ENCODE results near the gene ASB6. TPM values are rescaled to one million over a fixed set of nuclear protein-coding genes. Genes with fewer than 3 reads are reported as not detected.

Gene ASB6
- total RNA-seq, 4 donors from 2014 or later, result 14.5 to 35.4 (median 16.3) TPM

DNA sequence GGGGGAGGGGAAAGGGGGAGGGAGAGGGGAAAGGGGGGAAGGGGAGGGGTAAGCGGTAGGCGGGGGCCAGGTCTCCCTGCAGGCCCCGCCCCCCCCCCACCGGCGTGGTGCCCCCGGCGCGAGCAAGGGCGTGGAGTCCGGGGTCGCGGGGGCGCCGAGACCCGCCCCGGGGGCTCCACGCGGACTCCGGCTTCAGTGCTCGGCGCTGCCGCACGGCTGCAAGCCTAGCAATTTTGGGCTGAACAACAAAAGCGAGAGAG, 31.8 kb downstream of the ASB6 start:
- DNase-seq (ENCODE audit: low spot score), result no peak
- ATAC-seq (ENCODE audit: low FRiP score), result no peak
- TF ChIP-seq, protein P1, sequence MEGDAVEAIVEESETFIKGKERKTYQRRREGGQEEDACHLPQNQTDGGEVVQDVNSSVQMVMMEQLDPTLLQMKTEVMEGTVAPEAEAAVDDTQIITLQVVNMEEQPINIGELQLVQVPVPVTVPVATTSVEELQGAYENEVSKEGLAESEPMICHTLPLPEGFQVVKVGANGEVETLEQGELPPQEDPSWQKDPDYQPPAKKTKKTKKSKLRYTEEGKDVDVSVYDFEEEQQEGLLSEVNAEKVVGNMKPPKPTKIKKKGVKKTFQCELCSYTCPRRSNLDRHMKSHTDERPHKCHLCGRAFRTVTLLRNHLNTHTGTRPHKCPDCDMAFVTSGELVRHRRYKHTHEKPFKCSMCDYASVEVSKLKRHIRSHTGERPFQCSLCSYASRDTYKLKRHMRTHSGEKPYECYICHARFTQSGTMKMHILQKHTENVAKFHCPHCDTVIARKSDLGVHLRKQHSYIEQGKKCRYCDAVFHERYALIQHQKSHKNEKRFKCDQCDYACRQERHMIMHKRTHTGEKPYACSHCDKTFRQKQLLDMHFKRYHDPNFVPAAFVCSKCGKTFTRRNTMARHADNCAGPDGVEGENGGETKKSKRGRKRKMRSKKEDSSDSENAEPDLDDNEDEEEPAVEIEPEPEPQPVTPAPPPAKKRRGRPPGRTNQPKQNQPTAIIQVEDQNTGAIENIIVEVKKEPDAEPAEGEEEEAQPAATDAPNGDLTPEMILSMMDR (IDR thresholded peaks at IDR 0.05), result no peak

DNA sequence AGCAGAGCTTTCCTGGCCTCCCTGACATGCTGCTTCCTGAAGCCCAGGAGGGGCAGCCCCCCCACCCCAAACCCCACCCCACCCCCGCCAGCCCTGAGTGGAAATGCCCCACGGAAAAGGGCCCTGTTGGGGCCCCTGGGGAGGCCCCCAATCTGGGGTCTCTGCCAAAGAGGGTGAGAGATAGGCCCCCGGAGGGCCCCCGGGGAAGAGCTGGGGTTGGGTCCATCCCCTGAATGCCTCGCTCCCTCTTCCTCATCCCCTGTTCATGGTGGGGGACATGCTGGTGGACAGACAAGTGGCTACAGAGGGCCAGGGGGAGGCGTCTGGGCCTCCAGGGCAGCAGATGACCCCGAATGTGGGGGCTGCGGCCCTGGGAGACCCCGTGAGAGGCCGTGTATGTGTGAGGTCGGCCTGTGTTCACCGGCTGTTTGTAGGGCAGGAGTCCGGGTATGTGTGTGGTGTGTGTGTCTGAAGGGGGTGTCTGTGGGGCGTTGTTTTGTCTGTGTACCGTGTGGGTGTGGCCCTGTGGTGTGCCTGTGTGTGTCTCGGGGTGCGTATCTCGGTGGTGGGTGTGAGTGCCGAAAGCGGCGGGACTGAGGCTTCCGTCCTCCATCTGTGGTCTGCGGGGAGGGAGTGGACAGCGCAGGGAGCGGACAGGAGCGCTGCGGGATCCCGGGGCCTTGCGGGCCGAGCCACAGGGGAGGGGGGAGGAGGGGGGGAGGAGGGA, 32.3 kb downstream of the ASB6 start:
- TF ChIP-seq, protein P1 (IDR thresholded peaks at IDR 0.05), result no peak
- DNase-seq (ENCODE audit: low spot score) (no peak), ATAC-seq (ENCODE audit: low FRiP score) (no peak)

DNA sequence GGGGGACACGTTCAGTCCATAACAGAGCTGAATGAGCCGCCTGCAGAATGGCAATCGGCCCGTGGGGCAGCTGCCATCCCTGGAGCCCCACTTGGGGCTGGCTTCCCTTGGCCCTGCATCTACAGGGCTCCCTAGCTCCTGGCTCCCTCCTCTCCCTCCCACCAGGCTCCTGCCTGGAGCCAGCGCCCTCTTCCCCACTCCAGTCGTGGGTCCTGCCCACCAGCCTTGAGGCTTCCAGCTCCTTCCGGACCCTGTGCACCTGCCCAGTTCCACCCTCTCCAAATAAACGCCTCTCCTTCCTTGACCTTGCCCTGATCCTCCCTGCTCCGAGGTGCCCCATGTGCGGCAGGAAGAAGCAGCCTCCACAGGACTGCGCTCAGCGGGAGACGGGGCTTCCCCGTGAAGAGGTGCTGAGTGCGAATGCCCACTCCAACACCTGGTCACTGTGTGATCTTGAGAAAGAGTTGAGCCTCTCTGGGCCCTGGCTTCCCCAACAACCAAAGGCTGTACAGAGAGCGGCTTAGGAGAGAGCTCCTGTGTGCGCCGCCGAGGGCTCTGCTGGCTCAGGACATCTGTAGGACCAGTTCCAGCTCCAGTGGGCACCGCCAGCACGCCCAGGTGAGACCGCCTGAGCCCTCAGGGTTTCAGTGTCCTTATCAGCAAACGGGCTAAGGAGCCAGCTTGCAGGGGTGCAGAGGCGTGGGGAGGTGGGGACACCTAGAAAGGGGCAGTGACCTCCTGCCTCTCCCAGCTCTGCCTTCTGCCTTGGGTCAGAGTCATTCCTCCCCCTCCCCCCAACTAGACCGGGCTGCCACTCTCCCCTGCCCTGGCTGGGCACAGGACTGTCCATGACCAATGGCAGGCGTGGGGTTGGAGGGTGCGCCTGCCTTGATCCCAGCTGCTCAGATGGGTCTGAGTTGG, 33.1 kb downstream of the ASB6 start:
- ATAC-seq (ENCODE audit: low FRiP score) (no peak), DNase-seq (ENCODE audit: low spot score) (no peak)
- TF ChIP-seq, protein P1 (IDR thresholded peaks at IDR 0.05), result no peak

DNA sequence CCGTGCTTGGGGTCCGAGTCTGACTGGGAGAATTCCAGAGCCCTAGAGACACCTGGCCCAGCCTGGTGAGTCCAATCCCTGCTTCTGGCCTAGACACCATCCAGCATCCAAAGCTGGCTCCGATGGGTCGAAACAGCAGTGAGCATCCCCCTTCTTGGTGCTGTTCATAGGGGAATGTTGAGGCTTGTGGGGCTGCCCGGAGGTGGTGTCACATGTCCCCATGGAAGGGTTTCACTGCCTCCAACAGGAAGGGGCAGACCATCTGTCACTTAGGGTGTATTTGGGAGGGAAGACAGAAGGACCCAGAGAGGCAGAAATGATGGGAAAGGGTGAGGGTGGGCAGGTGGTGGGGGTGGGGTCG, 34.9 kb downstream of the ASB6 start:
- no peak for ATAC-seq (ENCODE audit: low FRiP score)
- no peak for DNase-seq (ENCODE audit: low spot score)
- TF ChIP-seq, protein P1 (IDR thresholded peaks at IDR 0.05), result no peak

GRCh38 chr9:129606161-129607026, 35.6 kb downstream of the ASB6 start:
- no peak for ATAC-seq (ENCODE audit: low FRiP score)

GRCh38 chr9:129604766-129605163, 37.2 kb downstream of the ASB6 start:
- ATAC-seq (ENCODE audit: low FRiP score), result no peak
- TF ChIP-seq, protein P1 (IDR thresholded peaks at IDR 0.05), result no peak

More at GRCh38 chr9:129606161-129607026, 35.6 kb downstream of the ASB6 start:
- TF ChIP-seq, protein P1 (IDR thresholded peaks at IDR 0.05), result no peak
- no peak for DNase-seq (ENCODE audit: low spot score)

More at GRCh38 chr9:129604766-129605163, 37.2 kb downstream of the ASB6 start:
- no peak for DNase-seq (ENCODE audit: low spot score)
